Cortex of kidney (tissue), 1 donor: ENCODE measurements around the gene CYP2B6.
"Not testable (repeated sequence)": the region's sequence is repeated elsewhere in the genome, so short reads cannot be mapped to it uniquely, and the experiment has no call there.

Source experiments
- DNase-seq: peaks from one replicate; lab custom pipeline; 2025; lab: John Stamatoyannopoulos, UW

Gene CYP2B6

GRCh38 chr19:40980743-40981442 is 10.2 kb upstream of the CYP2B6 start:
- DNase-seq: not testable (repeated sequence)

GRCh38 chr19:40981591-40981990 is 9.5 kb upstream of the CYP2B6 start:
- DNase-seq: no peak

- no peak for DNase-seq
Measured at GRCh38 chr19:40982594-40983101, 8.4 kb upstream of the CYP2B6 start.

- no peak for DNase-seq
Measured at GRCh38 chr19:40989453-40989852, 1.6 kb upstream of the CYP2B6 start.

GRCh38 chr19:40995355-40995754 is 4.3 kb downstream of the CYP2B6 start:
- DNase-seq: no peak

GRCh38 chr19:40999018-40999417 is 7.9 kb downstream of the CYP2B6 start:
- DNase-seq: not testable (repeated sequence)

GRCh38 chr19:41000310-41000737 is 9.2 kb downstream of the CYP2B6 start:
- DNase-seq: no peak

- DNase-seq: no peak
Measured at GRCh38 chr19:41001243-41001971, 10.3 kb downstream of the CYP2B6 start.

- DNase-seq: not testable (repeated sequence)
Measured at GRCh38 chr19:41003656-41004055, 12.6 kb downstream of the CYP2B6 start.

GRCh38 chr19:41009700-41010235 is 18.7 kb downstream of the CYP2B6 start:
- DNase-seq: no peak

- no peak for DNase-seq
Measured at GRCh38 chr19:41013359-41013758, 22.3 kb downstream of the CYP2B6 start.

GRCh38 chr19:41014643-41015042 is 23.6 kb downstream of the CYP2B6 start:
- DNase-seq: no peak

GRCh38 chr19:41016488-41017071 is 25.5 kb downstream of the CYP2B6 start:
- DNase-seq: no peak

GRCh38 chr19:41018736-41019290 is 27.7 kb downstream of the CYP2B6 start:
- no peak for DNase-seq

GRCh38 chr19:41019346-41019745 is 28.3 kb downstream of the CYP2B6 start:
- no peak for DNase-seq

GRCh38 chr19:41023193-41023592 is 32.1 kb downstream of the CYP2B6 start:
- no peak for DNase-seq

GRCh38 chr19:41025411-41025810 is 34.3 kb downstream of the CYP2B6 start:
- no peak for DNase-seq

- no peak for DNase-seq
Measured at GRCh38 chr19:41025871-41026270, 34.8 kb downstream of the CYP2B6 start.

GRCh38 chr19:41027273-41027967 is 36.3 kb downstream of the CYP2B6 start:
- DNase-seq: no peak

- no peak for DNase-seq
Measured at GRCh38 chr19:41029524-41030432, 38.7 kb downstream of the CYP2B6 start.

- DNase-seq: no peak
Measured at GRCh38 chr19:41030651-41031050, 39.6 kb downstream of the CYP2B6 start.
